Muscle layer of colon (tissue), 2 donors: ENCODE data around the gene BEX3.
"Not testable (repeated sequence)": the region's sequence is repeated elsewhere in the genome, so short reads cannot be mapped to it uniquely, and the experiment has no call there.

Experiments
- H3K27ac ChIP-seq: one replicate; pipeline ENCODE4 v1.7.0; 2013; ENCODE audit warnings: low read depth, mild to moderate bottlenecking, low read length, moderate library complexity
- H3K27me3 ChIP-seq, 2 donors: one replicate each; pipeline ENCODE4 v1.7.0; 2013; ENCODE audit warnings: low read length in 2 of 2, mild to moderate bottlenecking in 2 of 2; ENCODE audit not compliant: insufficient read depth in 2 of 2, control insufficient read depth in 1 of 2
- H3K36me3 ChIP-seq: one replicate; pipeline ENCODE4 v1.7.0; 2013; ENCODE audit warnings: mild to moderate bottlenecking, low read length; ENCODE audit not compliant: insufficient read depth
- H3K4me1 ChIP-seq: one replicate; pipeline ENCODE4 v1.7.0; 2013; ENCODE audit warnings: mild to moderate bottlenecking, low read length; ENCODE audit not compliant: insufficient read depth
- H3K4me3 ChIP-seq, 2 donors: one replicate each; pipeline ENCODE4 v1.7.0; 2013; ENCODE audit warnings: low read length in 2 of 2, low read depth in 1 of 2, mild to moderate bottlenecking in 1 of 2, moderate library complexity in 1 of 2
- H3K9ac ChIP-seq: one replicate; pipeline ENCODE4 v1.7.0; 2013; ENCODE audit warnings: low read length
- H3K9me3 ChIP-seq: one replicate; pipeline ENCODE4 v1.7.0; 2013; ENCODE audit warnings: mild to moderate bottlenecking, low read length
- donor health status: abdominal sarcoma.
- donor health status: Adenocarcinoma of cecum.

BEX3 gene

GRCh38 chrX:103384672-103385071 is 8.3 kb downstream of the BEX3 start:
- H3K9ac ChIP-seq, result no peak overlapping the region
- no peak overlapping the region for H3K27ac ChIP-seq
- no peaks in the 10 kb centered on the region for H3K9me3 ChIP-seq
- H3K4me1 ChIP-seq, result no peaks in the 10 kb centered on the region
- no peaks in the 10 kb centered on the region for H3K27me3 ChIP-seq
- no peaks in the 10 kb centered on the region for H3K36me3 ChIP-seq
- no peak overlapping the region for H3K4me3 ChIP-seq

GRCh38 chrX:103385283-103385830 is 9.0 kb downstream of the BEX3 start:
- not testable (repeated sequence) for H3K27ac ChIP-seq, H3K4me1 ChIP-seq, H3K9ac ChIP-seq, H3K36me3 ChIP-seq, H3K4me3 ChIP-seq, H3K27me3 ChIP-seq, H3K9me3 ChIP-seq

GRCh38 chrX:103386332-103386731 is 10.0 kb downstream of the BEX3 start:
- no peaks in the 10 kb centered on the region for H3K27me3 ChIP-seq
- H3K36me3 ChIP-seq, result no peaks in the 10 kb centered on the region
- H3K9ac ChIP-seq, result no peak overlapping the region
- H3K9me3 ChIP-seq, result no peaks in the 10 kb centered on the region
- H3K4me3 ChIP-seq, result no peak overlapping the region
- no peak overlapping the region for H3K27ac ChIP-seq
- no peaks in the 10 kb centered on the region for H3K4me1 ChIP-seq

- H3K9me3 ChIP-seq, result no peaks in the 10 kb centered on the region
- H3K9ac ChIP-seq, result no peak overlapping the region
- no peak overlapping the region for H3K4me3 ChIP-seq
- no peaks in the 10 kb centered on the region for H3K4me1 ChIP-seq
- no peaks in the 10 kb centered on the region for H3K27me3 ChIP-seq
- H3K27ac ChIP-seq, result no peak overlapping the region
- no peaks in the 10 kb centered on the region for H3K36me3 ChIP-seq
Measured at GRCh38 chrX:103393487-103393886, 17.1 kb downstream of the BEX3 start.

- Histone ChIP-seq H3K36me3 (no peaks in the 10 kb centered on the region), H3K9ac (no peak overlapping the region), H3K4me3 (no peak overlapping the region), H3K27me3 (peaks cover 0 to 5% of the 10 kb centered on the region in 2 donors), H3K9me3 (no peaks in the 10 kb centered on the region), H3K27ac (no peak overlapping the region), H3K4me1 (no peaks in the 10 kb centered on the region)
Measured at GRCh38 chrX:103396186-103396585, 19.8 kb downstream of the BEX3 start.

- H3K9me3 ChIP-seq, result no peaks in the 10 kb centered on the region
- H3K9ac ChIP-seq, result no peak overlapping the region
- no peaks in the 10 kb centered on the region for H3K36me3 ChIP-seq
- H3K27ac ChIP-seq, result no peak overlapping the region
- no peaks in the 10 kb centered on the region for H3K4me1 ChIP-seq
- peaks cover 0 to 5% of the 10 kb centered on the region in 2 donors for H3K27me3 ChIP-seq
- no peak overlapping the region for H3K4me3 ChIP-seq
Measured at GRCh38 chrX:103396660-103397059, 20.3 kb downstream of the BEX3 start.

- no peak overlapping the region for H3K9ac ChIP-seq
Measured at GRCh38 chrX:103397707-103398106, 21.4 kb downstream of the BEX3 start.

GRCh38 chrX:103398421-103398864 is 22.1 kb downstream of the BEX3 start:
- Histone ChIP-seq H3K9me3 (no peaks in the 10 kb centered on the region), H3K27me3 (peaks cover 0 to 5% of the 10 kb centered on the region in 2 donors), H3K4me1 (no peaks in the 10 kb centered on the region), H3K36me3 (no peaks in the 10 kb centered on the region), H3K27ac (no peak overlapping the region), H3K4me3 (no peak overlapping the region), H3K9ac (no peak overlapping the region)

More at GRCh38 chrX:103397707-103398106, 21.4 kb downstream of the BEX3 start:
- Histone ChIP-seq H3K4me3 (no peak overlapping the region), H3K36me3 (no peaks in the 10 kb centered on the region), H3K4me1 (no peaks in the 10 kb centered on the region), H3K27ac (no peak overlapping the region), H3K27me3 (peaks cover 0 to 5% of the 10 kb centered on the region in 2 donors), H3K9me3 (no peaks in the 10 kb centered on the region)

GRCh38 chrX:103399744-103400143 is 23.4 kb downstream of the BEX3 start:
- H3K27me3 ChIP-seq, result peaks cover 0 to 5% of the 10 kb centered on the region in 2 donors

GRCh38 chrX:103400931-103401330 is 24.6 kb downstream of the BEX3 start:
- no peak overlapping the region for H3K27ac ChIP-seq
- peaks cover 0 to 5% of the 10 kb centered on the region in 2 donors for H3K27me3 ChIP-seq
- no peak overlapping the region for H3K9ac ChIP-seq
- H3K36me3 ChIP-seq, result no peaks in the 10 kb centered on the region
- no peak overlapping the region for H3K4me3 ChIP-seq
- no peaks in the 10 kb centered on the region for H3K9me3 ChIP-seq
- H3K4me1 ChIP-seq, result no peaks in the 10 kb centered on the region

More at GRCh38 chrX:103399744-103400143, 23.4 kb downstream of the BEX3 start:
- Histone ChIP-seq H3K4me1 (no peaks in the 10 kb centered on the region), H3K9me3 (no peaks in the 10 kb centered on the region), H3K9ac (no peak overlapping the region), H3K36me3 (no peaks in the 10 kb centered on the region), H3K27ac (no peak overlapping the region), H3K4me3 (no peak overlapping the region)

- Histone ChIP-seq H3K9me3 (no peaks in the 10 kb centered on the region), H3K27me3 (no peaks in the 10 kb centered on the region), H3K27ac (no peak overlapping the region), H3K36me3 (no peaks in the 10 kb centered on the region), H3K4me3 (peak overlapping the region in 1 of 2 donors; percentile 39), H3K9ac (no peak overlapping the region), H3K4me1 (no peaks in the 10 kb centered on the region)
Measured at GRCh38 chrX:103404231-103405008, 28.1 kb downstream of the BEX3 start.

- no peak overlapping the region for H3K9ac ChIP-seq
- peak overlapping the region in 1 of 2 donors; percentile 39 for H3K4me3 ChIP-seq
- no peaks in the 10 kb centered on the region for H3K9me3 ChIP-seq
- H3K27ac ChIP-seq, result no peak overlapping the region
- H3K4me1 ChIP-seq, result no peaks in the 10 kb centered on the region
- H3K27me3 ChIP-seq, result no peaks in the 10 kb centered on the region
- no peaks in the 10 kb centered on the region for H3K36me3 ChIP-seq
Measured at GRCh38 chrX:103405009-103405333, 28.6 kb downstream of the BEX3 start.
